SU-DHL-6 (cell line): ENCODE measurements around the gene PHF20.

Source experiments
- H2AFZ ChIP-seq: fragments of 200-600 bp; sonication (generic); 2 replicates; pipeline ENCODE4 v1.6.1; 2014; ENCODE audit warnings: low read depth, mild to moderate bottlenecking, moderate library complexity, mixed read lengths, antibody characterized with exemption, low read length; ENCODE audit not compliant: severe bottlenecking
- H3F3A ChIP-seq: fragments of 200-600 bp; shearing (Covaris generic); 2 replicates; pipeline ENCODE4 v1.6.0; 2016; ENCODE audit warnings: antibody characterized with exemption, mild to moderate bottlenecking; ENCODE audit not compliant: insufficient read depth
- H3K27ac ChIP-seq: fragments of 200-600 bp; sonication (generic); 2 replicates; pipeline ENCODE4 v1.5.1; 2016; ENCODE audit warnings: low read depth, mild to moderate bottlenecking, low read length, moderate library complexity, mixed read lengths
- H3K27me3 ChIP-seq: fragments of 200-600 bp; sonication (generic), shearing (Covaris generic); 2 replicates; pipeline ENCODE4 v1.6.0; 2014; ENCODE audit warnings: mild to moderate bottlenecking, low read length
- H3K36me3 ChIP-seq: fragments of 200-600 bp; sonication (generic); 2 replicates; pipeline ENCODE4 v1.6.1; 2014; ENCODE audit warnings: mild to moderate bottlenecking, low read length, mixed read lengths
- H3K4me2 ChIP-seq: fragments of 300-600, 200-600 bp; shearing (Covaris generic), sonication (generic); 2 replicates; pipeline ENCODE4 v1.6.0; 2014; ENCODE audit warnings: low read length, low read depth, mild to moderate bottlenecking; ENCODE audit not compliant: poor library complexity, severe bottlenecking
- H3K4me3 ChIP-seq: fragments of 200-600 bp; sonication (generic); 2 replicates; pipeline ENCODE4 v1.5.1; 2014; ENCODE audit warnings: antibody characterized with exemption, low read length, mild to moderate bottlenecking, mixed read lengths; ENCODE audit not compliant: insufficient read depth, poor library complexity, severe bottlenecking
- H3K79me2 ChIP-seq: fragments of 200-600 bp; sonication (generic); 2 replicates; pipeline ENCODE4 v1.6.1; 2014; ENCODE audit warnings: mild to moderate bottlenecking, low read length, moderate library complexity; ENCODE audit not compliant: insufficient read depth
- H3K9ac ChIP-seq: fragments of 200-600 bp; sonication (generic); 2 replicates; pipeline ENCODE4 v1.7.0; 2014; ENCODE audit warnings: mild to moderate bottlenecking, low read length
- H3K9me2 ChIP-seq: fragments of 200-600 bp; sonication (generic); replicated peaks from 2 replicates; pipeline ENCODE4 v1.6.1; 2014; ENCODE audit warnings: low read length; ENCODE audit not compliant: insufficient read depth
- H3K9me3 ChIP-seq: fragments of 200-600 bp; sonication (generic); 2 replicates; pipeline ENCODE4 v1.6.1; 2014; ENCODE audit warnings: low read length, mixed read lengths; ENCODE audit not compliant: insufficient read depth
- H4K20me1 ChIP-seq: fragments of 200-600 bp; sonication (generic); 2 replicates; pipeline ENCODE4 v1.6.1; 2014; ENCODE audit warnings: low read depth, mild to moderate bottlenecking, antibody characterized with exemption, low read length, moderate library complexity, mixed read lengths
- EZH2phosphoT487 ChIP-seq: fragments of 200-600 bp; sonication (generic), shearing (Covaris generic); conservative IDR thresholded peaks from 2 replicates; pipeline ENCODE4 v1.6.1; 2018; ENCODE audit warnings: mild to moderate bottlenecking, antibody characterized with exemption, low read length, moderate library complexity, mixed read lengths
- TF ChIP-seq, protein P1 (sequence below): fragments of 200-600 bp; sonication (generic); IDR thresholded peaks from one replicate; pipeline ENCODE4 v1.5.1; 2017; ENCODE audit warnings: antibody characterized with exemption, mild to moderate bottlenecking, low read length, moderate library complexity; ENCODE audit not compliant: insufficient read depth, poor library complexity, severe bottlenecking

Gene PHF20

DNA sequence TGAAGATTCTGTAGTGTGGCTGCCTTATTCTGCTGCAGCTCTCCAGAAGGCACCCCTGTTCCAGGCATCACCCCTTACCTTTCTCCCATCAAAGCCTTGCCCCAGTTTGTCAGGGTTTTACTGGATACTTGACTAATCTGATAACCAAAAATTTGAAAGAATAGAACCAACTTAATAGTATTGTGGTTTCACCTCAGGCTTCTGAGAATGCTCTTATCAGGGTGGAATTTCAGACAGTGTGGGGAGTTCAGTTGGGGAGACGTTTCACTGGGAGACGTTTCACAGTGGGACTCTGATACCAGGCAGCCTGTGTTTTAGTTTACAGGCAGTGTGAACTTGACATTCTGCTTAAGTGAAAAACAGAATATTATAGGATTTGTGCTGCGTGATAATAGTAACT is 132.0 kb downstream of the PHF20 start:
- no peak overlapping the region for H3K9ac ChIP-seq
- no peaks in the 10 kb centered on the region for H3K27me3 ChIP-seq
- H3K27ac ChIP-seq = no peak overlapping the region
- H4K20me1 ChIP-seq = no peaks in the 10 kb centered on the region
- H3K36me3 ChIP-seq = peaks cover 3% of the 10 kb centered on the region; the same call in 1 of the 2 replicates
- H3K4me2 ChIP-seq = no peak overlapping the region
- no peaks in the 10 kb centered on the region for H3F3A ChIP-seq
- H2AFZ ChIP-seq = no peak overlapping the region
- H3K9me3 ChIP-seq = no peaks in the 10 kb centered on the region
- no peak overlapping the region for H3K4me3 ChIP-seq
- H3K79me2 ChIP-seq = no peaks in the 10 kb centered on the region
- H3K9me2 ChIP-seq = no peaks in the 10 kb centered on the region
- no peak for TF ChIP-seq EZH2phosphoT487
- TF ChIP-seq, protein P1, sequence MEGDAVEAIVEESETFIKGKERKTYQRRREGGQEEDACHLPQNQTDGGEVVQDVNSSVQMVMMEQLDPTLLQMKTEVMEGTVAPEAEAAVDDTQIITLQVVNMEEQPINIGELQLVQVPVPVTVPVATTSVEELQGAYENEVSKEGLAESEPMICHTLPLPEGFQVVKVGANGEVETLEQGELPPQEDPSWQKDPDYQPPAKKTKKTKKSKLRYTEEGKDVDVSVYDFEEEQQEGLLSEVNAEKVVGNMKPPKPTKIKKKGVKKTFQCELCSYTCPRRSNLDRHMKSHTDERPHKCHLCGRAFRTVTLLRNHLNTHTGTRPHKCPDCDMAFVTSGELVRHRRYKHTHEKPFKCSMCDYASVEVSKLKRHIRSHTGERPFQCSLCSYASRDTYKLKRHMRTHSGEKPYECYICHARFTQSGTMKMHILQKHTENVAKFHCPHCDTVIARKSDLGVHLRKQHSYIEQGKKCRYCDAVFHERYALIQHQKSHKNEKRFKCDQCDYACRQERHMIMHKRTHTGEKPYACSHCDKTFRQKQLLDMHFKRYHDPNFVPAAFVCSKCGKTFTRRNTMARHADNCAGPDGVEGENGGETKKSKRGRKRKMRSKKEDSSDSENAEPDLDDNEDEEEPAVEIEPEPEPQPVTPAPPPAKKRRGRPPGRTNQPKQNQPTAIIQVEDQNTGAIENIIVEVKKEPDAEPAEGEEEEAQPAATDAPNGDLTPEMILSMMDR = no peak

DNA sequence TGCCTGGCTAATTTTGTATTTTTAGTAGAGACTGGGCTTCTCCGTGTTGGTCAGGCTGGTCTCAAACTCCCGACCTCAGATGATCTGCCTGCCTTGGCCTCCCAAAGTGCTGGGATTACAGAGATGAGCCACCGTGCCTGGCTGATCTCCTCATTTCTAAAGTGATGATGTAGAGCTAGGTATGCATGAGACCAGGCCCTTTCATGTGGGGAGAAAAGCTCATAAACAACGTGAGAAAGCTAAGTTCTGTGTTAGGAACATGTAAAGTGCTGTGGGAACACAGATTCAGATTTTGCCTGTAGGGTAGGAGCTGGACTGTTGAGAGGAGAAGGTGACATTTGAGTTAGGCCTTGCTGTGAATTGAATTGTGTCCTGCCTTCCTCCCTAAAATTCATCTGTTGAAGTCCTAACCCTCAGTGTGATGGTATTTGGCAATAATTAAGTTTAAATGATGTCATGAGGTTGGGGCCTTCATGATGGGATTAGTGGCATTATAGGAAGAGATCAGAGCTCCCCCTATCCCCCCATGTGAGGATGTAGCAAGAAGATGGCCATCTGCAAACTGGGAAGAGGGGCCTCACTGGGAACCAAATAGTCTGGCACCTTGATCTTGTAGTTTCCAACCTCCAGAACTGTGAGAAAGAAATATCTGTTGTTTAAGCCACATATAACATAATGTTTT is 133.3 kb downstream of the PHF20 start:
- H4K20me1 ChIP-seq = no peaks in the 10 kb centered on the region
- H3K4me3 ChIP-seq = no peak overlapping the region
- H3K4me2 ChIP-seq = no peak overlapping the region
- H2AFZ ChIP-seq = no peak overlapping the region
- no peaks in the 10 kb centered on the region for H3K79me2 ChIP-seq
- H3K36me3 ChIP-seq = no peaks in the 10 kb centered on the region; the same call in 1 of the 2 replicates
- no peak overlapping the region for H3K9ac ChIP-seq
- H3K9me3 ChIP-seq = no peaks in the 10 kb centered on the region
- H3F3A ChIP-seq = no peaks in the 10 kb centered on the region
- H3K27me3 ChIP-seq = no peaks in the 10 kb centered on the region
- TF ChIP-seq, protein P1 = no peak
- TF ChIP-seq EZH2phosphoT487 = no peak
- H3K9me2 ChIP-seq = no peaks in the 10 kb centered on the region
- no peak overlapping the region for H3K27ac ChIP-seq

DNA sequence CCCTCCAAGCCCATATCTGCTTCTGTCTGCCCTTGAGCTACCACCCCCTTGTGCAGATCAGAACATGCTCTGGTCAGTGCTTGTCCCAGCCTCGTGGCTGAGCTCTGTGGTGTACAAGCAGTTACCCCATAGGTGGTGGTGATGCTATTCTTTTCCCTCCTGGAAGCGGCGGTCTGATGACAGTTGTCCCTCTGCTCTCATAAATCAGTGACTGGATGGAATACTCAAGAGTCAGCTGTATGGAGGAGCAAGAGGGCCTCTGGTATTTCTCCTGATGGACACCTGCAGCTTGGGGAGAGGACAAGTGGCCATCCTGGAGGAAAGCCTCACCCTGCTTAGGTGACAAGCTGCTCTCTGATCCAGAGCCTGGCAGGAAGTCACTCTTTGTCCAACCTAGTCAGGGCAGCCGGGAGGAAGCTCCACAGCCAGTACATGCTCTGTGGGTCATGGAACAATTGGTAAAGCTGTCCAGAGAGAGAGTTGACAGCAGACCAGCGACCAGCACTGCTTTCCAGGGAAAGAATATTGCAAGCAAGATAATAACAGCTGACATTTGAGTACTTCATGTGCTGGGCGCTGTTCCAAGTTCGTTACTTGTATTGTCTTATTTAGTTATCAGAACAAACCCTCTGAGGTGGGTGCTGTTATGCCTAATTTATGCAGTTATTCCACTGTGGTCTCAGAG is 135.3 kb downstream of the PHF20 start:
- H4K20me1 ChIP-seq = no peaks in the 10 kb centered on the region
- H3K9ac ChIP-seq = no peak overlapping the region
- no peaks in the 10 kb centered on the region for H3K9me2 ChIP-seq
- H3K4me3 ChIP-seq = no peak overlapping the region
- no peaks in the 10 kb centered on the region; the same call in 1 of the 2 replicates for H3K36me3 ChIP-seq
- H3K79me2 ChIP-seq = no peaks in the 10 kb centered on the region
- TF ChIP-seq EZH2phosphoT487 = no peak
- TF ChIP-seq, protein P1 = no peak
- no peaks in the 10 kb centered on the region for H3K9me3 ChIP-seq
- H3K27ac ChIP-seq = no peak overlapping the region
- H3F3A ChIP-seq = no peaks in the 10 kb centered on the region
- no peaks in the 10 kb centered on the region for H3K27me3 ChIP-seq
- H2AFZ ChIP-seq = no peak overlapping the region
- no peak overlapping the region for H3K4me2 ChIP-seq
